Erythroblast (primary cell): ENCODE data around the gene GTSF1L.

Experiments
- GATA1 ChIP-seq: IDR thresholded peaks from 2 replicates; pipeline ENCODE4 v1.6.1; 2011; ENCODE audit warnings: low read depth, mild to moderate bottlenecking, control low read depth, low read length, moderate library complexity
- POLR2A ChIP-seq: IDR thresholded peaks from 2 replicates; pipeline ENCODE4 v1.6.1; 2011; ENCODE audit warnings: mild to moderate bottlenecking, low read length

- TF ChIP-seq POLR2A (no peak), GATA1 (no peak)
Observed at GRCh38 chr20:43751167-43752050, 24.6 kb upstream of the GTSF1L start.
